ENCODE data around the gene HBZ. TPM values are rescaled to one million over a fixed set of nuclear protein-coding genes. Genes with fewer than 3 reads are reported as not detected.
A peak's percentile ranks its signal among the peaks of the same experiment; 100 is the strongest.

HBZ gene
- not detected for polyA plus RNA-seq (2013)

DNA sequence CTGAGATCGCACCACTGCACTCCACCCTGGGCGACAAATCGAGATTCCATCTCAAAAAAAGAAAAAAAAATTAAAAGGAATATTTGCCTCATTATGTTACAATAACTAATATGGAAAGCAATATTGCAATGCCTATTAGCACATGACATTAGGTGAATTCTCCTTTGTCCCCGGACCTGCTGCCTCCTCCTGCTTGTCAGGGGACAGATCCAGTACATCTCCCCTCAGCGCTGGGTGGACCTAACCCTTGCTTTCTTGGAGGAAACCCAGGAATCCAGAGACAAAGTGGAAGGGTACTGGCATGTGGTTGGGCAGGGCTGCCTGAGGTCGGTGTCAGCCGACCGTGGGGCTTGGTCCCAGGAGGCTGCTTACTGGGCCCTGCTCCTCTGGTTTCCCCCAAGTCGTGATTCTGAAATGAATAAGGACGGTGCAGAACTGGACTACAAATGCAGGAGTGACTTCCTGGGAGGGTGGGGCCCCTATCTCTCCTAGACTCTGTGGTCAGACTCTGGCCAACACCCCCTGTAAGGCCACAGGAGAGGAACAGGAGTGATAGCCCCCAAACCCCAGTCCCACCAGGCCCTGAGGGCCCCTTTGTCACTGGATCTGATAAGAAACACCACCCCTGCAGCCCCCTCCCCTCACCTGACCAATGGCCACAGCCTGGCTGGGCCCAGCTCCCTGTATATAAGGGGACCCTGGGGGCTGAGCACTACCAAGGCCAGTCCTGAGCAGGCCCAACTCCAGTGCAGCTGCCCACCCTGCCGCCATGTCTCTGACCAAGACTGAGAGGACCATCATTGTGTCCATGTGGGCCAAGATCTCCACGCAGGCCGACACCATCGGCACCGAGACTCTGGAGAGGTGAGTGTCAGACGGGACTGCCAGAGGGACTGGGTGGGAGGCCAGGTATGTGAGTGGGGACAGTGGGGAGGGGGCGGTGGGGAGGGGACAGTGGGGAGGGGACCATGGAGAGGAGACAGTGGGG lies at the start of gene HBZ:
TSS of gene HBZ (plus strand) at position 504 of the 988 bp plus-strand sequence. CDS start at position 770, 266 bp downstream.
- 94% methylated on average over 8 of the region's 17 CpGs for WGBS (ENCODE audit: insufficient coverage)
- Histone ChIP-seq H3K27ac (ENCODE audit: insufficient read depth in 1 of 2, low read depth in 1 of 2, low read length in 2 of 2, poor library complexity in 1 of 2, severe bottlenecking in 2 of 2) (no peak within 1 kb of the TSS), H3K4me3 (ENCODE audit: control insufficient read depth in 1 of 7, extremely low read depth in 1 of 7, insufficient read depth in 4 of 7, low read depth in 2 of 7, low read length in 6 of 7) (no peak within 1 kb of the TSS), H3K36me3 (ENCODE audit: control insufficient read depth in 4 of 4, insufficient read depth in 4 of 4, low read length in 3 of 4) (no peaks in the 10 kb centered on the region), H3K27me3 (replicated peaks in 2 of 5; ENCODE audit: control insufficient read depth in 4 of 5, insufficient read depth in 5 of 5, low read length in 4 of 5) (peaks cover 2 to 47% (median 27%) of the 10 kb centered on the region in 5 experiments), H3K9me3 (ENCODE audit: control extremely low read depth in 1 of 5, control insufficient read depth in 4 of 5, insufficient read depth in 2 of 5, low read depth in 1 of 5, low read length in 4 of 5) (no peaks in the 10 kb centered on the region), H3K4me1 (ENCODE audit: control extremely low read depth in 1 of 4, control insufficient read depth in 4 of 4, insufficient read depth in 4 of 4, low read length in 3 of 4) (peaks cover 0 to 11% (median 9%) of the 10 kb centered on the region in 4 experiments)
- ChIA-PET POLR2A (no interaction called here), CTCF (interaction anchor here (0.6 to 1.4 kb wide), 2 partner anchors 29 to 52 kb away, joined by 3 to 4 read pairs; no protein-coding TSS in a partner anchor)
- DNase-seq = no peak

DNA sequence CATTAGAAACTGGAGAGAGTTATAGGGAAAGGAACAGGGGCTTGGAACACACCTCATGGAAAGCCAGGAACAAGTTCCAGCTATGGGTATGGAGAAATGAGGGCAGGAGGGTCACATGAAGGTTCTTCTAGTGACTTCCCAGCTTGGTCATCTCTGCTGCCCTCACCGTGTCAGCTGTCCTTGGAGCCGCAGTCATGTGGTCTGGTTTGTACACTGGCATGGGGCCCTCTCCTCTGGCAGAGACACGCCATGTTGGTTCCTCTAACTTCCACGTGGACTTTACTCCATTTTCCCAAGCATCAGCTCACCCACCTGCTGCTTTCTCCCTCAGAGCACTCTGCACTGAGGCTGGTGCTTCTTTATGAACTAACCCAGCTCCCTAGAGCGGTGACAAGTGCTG lies 48.1 kb upstream of the HBZ start:
- WGBS (ENCODE audit: insufficient coverage) = 79% methylated on average over 4 of the region's 5 CpGs
- POLR2A ChIA-PET = no interaction called here
- CTCF ChIA-PET = interaction anchor here (0.8 to 5.4 kb wide), 14 partner anchors 9 to 88 kb away, joined by 3 to 54 read pairs (median 6); partner anchors contain the start of genes HBQ1 and RHBDF1
- Histone ChIP-seq H3K36me3 (ENCODE audit: control insufficient read depth in 4 of 4, insufficient read depth in 4 of 4, low read length in 3 of 4) (peaks cover 9 to 35% (median 13%) of the 10 kb centered on the region in 4 experiments), H3K4me3 (ENCODE audit: control insufficient read depth in 1 of 7, extremely low read depth in 1 of 7, insufficient read depth in 4 of 7, low read depth in 2 of 7, low read length in 6 of 7) (no peak overlapping the region), H3K4me1 (ENCODE audit: control extremely low read depth in 1 of 4, control insufficient read depth in 4 of 4, insufficient read depth in 4 of 4, low read length in 3 of 4) (peaks cover 0 to 16% (median 7%) of the 10 kb centered on the region in 4 experiments), H3K27ac (ENCODE audit: insufficient read depth in 1 of 2, low read depth in 1 of 2, low read length in 2 of 2, poor library complexity in 1 of 2, severe bottlenecking in 2 of 2) (peak overlapping the region in 1 of 2 experiments; percentile 11), H3K9me3 (ENCODE audit: control extremely low read depth in 1 of 5, control insufficient read depth in 4 of 5, insufficient read depth in 2 of 5, low read depth in 1 of 5, low read length in 4 of 5) (no peaks in the 10 kb centered on the region), H3K27me3 (replicated peaks in 2 of 5; ENCODE audit: control insufficient read depth in 4 of 5, insufficient read depth in 5 of 5, low read length in 4 of 5) (no peaks in the 10 kb centered on the region)
- no peak for DNase-seq

DNA sequence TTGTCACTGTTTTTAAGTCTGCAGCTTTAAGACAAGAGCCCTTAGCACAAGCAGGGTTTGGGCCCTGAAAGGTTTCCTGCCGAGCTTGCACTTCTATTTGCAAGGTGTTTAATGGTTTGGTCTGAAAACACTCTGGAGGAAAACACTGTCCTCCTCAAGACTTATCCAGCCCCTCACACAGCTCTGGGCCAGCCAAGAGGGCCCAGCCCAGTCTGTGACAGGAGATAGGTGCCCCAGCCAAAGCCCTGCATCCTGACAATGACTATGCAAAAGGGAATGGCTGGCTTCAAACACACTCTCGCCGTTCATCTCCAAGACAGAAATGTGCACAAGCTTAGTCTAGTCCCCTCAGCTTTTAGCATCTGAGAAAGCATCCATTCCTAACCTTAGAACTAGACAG lies 47.5 kb upstream of the HBZ start:
- peak in 2 of 3 donors; percentile 53 to 62 for DNase-seq
- 15% methylated on average over 3 of the region's 3 CpGs for WGBS (ENCODE audit: insufficient coverage)
- H3K9me3 ChIP-seq (ENCODE audit: control extremely low read depth in 1 of 5, control insufficient read depth in 4 of 5, insufficient read depth in 2 of 5, low read depth in 1 of 5, low read length in 4 of 5) = no peaks in the 10 kb centered on the region
- peak overlapping the region in 1 of 7 experiments; percentile 20 for H3K4me3 ChIP-seq (ENCODE audit: control insufficient read depth in 1 of 7, extremely low read depth in 1 of 7, insufficient read depth in 4 of 7, low read depth in 2 of 7, low read length in 6 of 7)
- no peaks in the 10 kb centered on the region for H3K27me3 ChIP-seq (replicated peaks in 2 of 5; ENCODE audit: control insufficient read depth in 4 of 5, insufficient read depth in 5 of 5, low read length in 4 of 5)
- peaks cover 9 to 40% (median 18%) of the 10 kb centered on the region in 4 experiments for H3K36me3 ChIP-seq (ENCODE audit: control insufficient read depth in 4 of 4, insufficient read depth in 4 of 4, low read length in 3 of 4)
- POLR2A ChIA-PET = no interaction called here
- H3K27ac ChIP-seq (ENCODE audit: insufficient read depth in 1 of 2, low read depth in 1 of 2, low read length in 2 of 2, poor library complexity in 1 of 2, severe bottlenecking in 2 of 2) = peak overlapping the region in 1 of 2 experiments; percentile 11
- CTCF ChIA-PET = interaction anchor here (0.8 to 5.4 kb wide), 17 partner anchors 9 to 87 kb away, joined by 3 to 54 read pairs (median 5); partner anchors contain the start of genes HBQ1 and RHBDF1
- H3K4me1 ChIP-seq (ENCODE audit: control extremely low read depth in 1 of 4, control insufficient read depth in 4 of 4, insufficient read depth in 4 of 4, low read length in 3 of 4) = peaks cover 0 to 16% (median 7%) of the 10 kb centered on the region in 4 experiments

DNA sequence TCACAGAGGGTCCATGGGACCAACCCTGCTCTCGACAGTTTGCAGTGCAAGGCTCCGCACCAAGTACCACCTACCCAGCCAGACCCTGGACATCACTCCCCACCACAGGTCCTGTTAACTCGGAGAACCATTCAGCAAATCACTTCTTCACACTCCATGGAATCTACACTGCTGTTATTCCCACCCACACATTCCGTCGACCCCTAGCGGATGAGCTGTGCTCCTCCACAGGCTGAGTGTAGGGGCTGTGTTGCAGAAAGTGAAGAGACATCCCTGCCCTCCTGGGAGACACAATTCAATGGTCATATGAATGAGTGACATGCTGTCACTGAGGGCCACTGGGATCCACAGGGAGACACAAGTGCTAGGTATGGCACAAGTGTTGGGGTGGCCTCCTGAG lies 46.9 kb upstream of the HBZ start:
- H3K4me3 ChIP-seq (ENCODE audit: control insufficient read depth in 1 of 7, extremely low read depth in 1 of 7, insufficient read depth in 4 of 7, low read depth in 2 of 7, low read length in 6 of 7) = no peak overlapping the region
- peaks cover 9 to 44% (median 22%) of the 10 kb centered on the region in 4 experiments for H3K36me3 ChIP-seq (ENCODE audit: control insufficient read depth in 4 of 4, insufficient read depth in 4 of 4, low read length in 3 of 4)
- H3K27ac ChIP-seq (ENCODE audit: insufficient read depth in 1 of 2, low read depth in 1 of 2, low read length in 2 of 2, poor library complexity in 1 of 2, severe bottlenecking in 2 of 2) = no peak overlapping the region
- no peaks in the 10 kb centered on the region for H3K27me3 ChIP-seq (replicated peaks in 2 of 5; ENCODE audit: control insufficient read depth in 4 of 5, insufficient read depth in 5 of 5, low read length in 4 of 5)
- WGBS (ENCODE audit: insufficient coverage) = 98% methylated on average over 6 of the region's 6 CpGs
- ChIA-PET POLR2A (no interaction called here), CTCF (interaction anchor here (1.1 to 5.4 kb wide), 15 partner anchors 10 to 87 kb away, joined by 3 to 54 read pairs (median 5); partner anchors contain the start of genes HBQ1 and RHBDF1)
- DNase-seq = no peak
- peaks cover 0 to 16% (median 7%) of the 10 kb centered on the region in 4 experiments for H3K4me1 ChIP-seq (ENCODE audit: control extremely low read depth in 1 of 4, control insufficient read depth in 4 of 4, insufficient read depth in 4 of 4, low read length in 3 of 4)
- H3K9me3 ChIP-seq (ENCODE audit: control extremely low read depth in 1 of 5, control insufficient read depth in 4 of 5, insufficient read depth in 2 of 5, low read depth in 1 of 5, low read length in 4 of 5) = no peaks in the 10 kb centered on the region

- Histone ChIP-seq H3K27me3 (replicated peaks in 2 of 5; ENCODE audit: control insufficient read depth in 4 of 5, insufficient read depth in 5 of 5, low read length in 4 of 5) (no peaks in the 10 kb centered on the region), H3K9me3 (ENCODE audit: control extremely low read depth in 1 of 5, control insufficient read depth in 4 of 5, insufficient read depth in 2 of 5, low read depth in 1 of 5, low read length in 4 of 5) (no peaks in the 10 kb centered on the region), H3K4me1 (ENCODE audit: control extremely low read depth in 1 of 4, control insufficient read depth in 4 of 4, insufficient read depth in 4 of 4, low read length in 3 of 4) (peaks cover 0 to 16% (median 7%) of the 10 kb centered on the region in 4 experiments), H3K4me3 (ENCODE audit: control insufficient read depth in 1 of 7, extremely low read depth in 1 of 7, insufficient read depth in 4 of 7, low read depth in 2 of 7, low read length in 6 of 7) (no peak overlapping the region), H3K36me3 (ENCODE audit: control insufficient read depth in 4 of 4, insufficient read depth in 4 of 4, low read length in 3 of 4) (peaks cover 9 to 44% (median 20%) of the 10 kb centered on the region in 4 experiments), H3K27ac (ENCODE audit: insufficient read depth in 1 of 2, low read depth in 1 of 2, low read length in 2 of 2, poor library complexity in 1 of 2, severe bottlenecking in 2 of 2) (no peak overlapping the region)
- WGBS (ENCODE audit: insufficient coverage) = 23% methylated on average over 6 of the region's 6 CpGs
- ChIA-PET POLR2A (no interaction called here), CTCF (interaction anchor here (0.7 to 5.4 kb wide), 28 partner anchors 9 to 263 kb away, joined by 3 to 54 read pairs (median 5); partner anchors contain the start of genes HBQ1, MRPL28, POLR3K and SNRNP25)
- DNase-seq = peak; percentile 76 to 88 (median 85)
Measured at GRCh38 chr16:106623-107324, 45.7 kb upstream of the HBZ start.

- Histone ChIP-seq H3K4me1 (ENCODE audit: control extremely low read depth in 1 of 4, control insufficient read depth in 4 of 4, insufficient read depth in 4 of 4, low read length in 3 of 4) (peaks cover 0 to 16% (median 12%) of the 10 kb centered on the region in 4 experiments), H3K9me3 (ENCODE audit: control extremely low read depth in 1 of 5, control insufficient read depth in 4 of 5, insufficient read depth in 2 of 5, low read depth in 1 of 5, low read length in 4 of 5) (no peaks in the 10 kb centered on the region), H3K27ac (ENCODE audit: insufficient read depth in 1 of 2, low read depth in 1 of 2, low read length in 2 of 2, poor library complexity in 1 of 2, severe bottlenecking in 2 of 2) (peak overlapping the region in 1 of 2 experiments; percentile 70), H3K27me3 (replicated peaks in 2 of 5; ENCODE audit: control insufficient read depth in 4 of 5, insufficient read depth in 5 of 5, low read length in 4 of 5) (no peaks in the 10 kb centered on the region), H3K4me3 (ENCODE audit: control insufficient read depth in 1 of 7, extremely low read depth in 1 of 7, insufficient read depth in 4 of 7, low read depth in 2 of 7, low read length in 6 of 7) (no peak overlapping the region), H3K36me3 (ENCODE audit: control insufficient read depth in 4 of 4, insufficient read depth in 4 of 4, low read length in 3 of 4) (peaks cover 7 to 42% (median 24%) of the 10 kb centered on the region in 4 experiments)
- ChIA-PET CTCF (interaction anchor here (2.4 kb wide), 1 partner anchor 14 kb away, joined by 5 read pairs; no protein-coding TSS in a partner anchor), POLR2A (no interaction called here)
- DNase-seq = no peak
- 97% methylated on average over 19 of the region's 21 CpGs for WGBS (ENCODE audit: insufficient coverage)
Measured at GRCh38 chr16:112153-112840, 40.1 kb upstream of the HBZ start.
